Stimulated activated CD8-positive, alpha-beta memory T cell treated with anti-CD3 and anti-CD28 coated beads, Interleukin-4, amount 100 ng/mL, for 24 hours (primary cell): ENCODE data around the gene COL3A1.

Experiments used
- DNase-seq: peaks from one replicate; pipeline ENCODE4 v3.0.0-alpha.2; 2020; ENCODE audit warnings: low read depth

Gene COL3A1

DNA sequence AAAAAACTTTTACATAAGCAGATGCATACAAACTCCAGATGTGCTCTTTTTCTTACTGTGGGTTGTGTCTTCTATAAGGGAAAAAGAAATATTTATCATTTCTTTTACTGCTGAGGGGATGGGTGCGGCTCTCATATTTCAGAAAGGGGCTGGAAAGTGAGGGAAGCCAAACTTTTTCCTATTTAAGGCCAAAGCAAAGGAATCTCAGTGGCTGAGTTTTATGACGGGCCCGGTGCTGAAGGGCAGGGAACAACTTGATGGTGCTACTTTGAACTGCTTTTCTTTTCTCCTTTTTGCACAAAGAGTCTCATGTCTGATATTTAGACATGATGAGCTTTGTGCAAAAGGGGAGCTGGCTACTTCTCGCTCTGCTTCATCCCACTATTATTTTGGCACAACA lies at the start of gene COL3A1:
Gene COL3A1 (plus strand): TSS at position 210 of the 400 bp plus-strand sequence. CDS start 117 bp downstream, at position 327.
- DNase-seq: no peak

DNA sequence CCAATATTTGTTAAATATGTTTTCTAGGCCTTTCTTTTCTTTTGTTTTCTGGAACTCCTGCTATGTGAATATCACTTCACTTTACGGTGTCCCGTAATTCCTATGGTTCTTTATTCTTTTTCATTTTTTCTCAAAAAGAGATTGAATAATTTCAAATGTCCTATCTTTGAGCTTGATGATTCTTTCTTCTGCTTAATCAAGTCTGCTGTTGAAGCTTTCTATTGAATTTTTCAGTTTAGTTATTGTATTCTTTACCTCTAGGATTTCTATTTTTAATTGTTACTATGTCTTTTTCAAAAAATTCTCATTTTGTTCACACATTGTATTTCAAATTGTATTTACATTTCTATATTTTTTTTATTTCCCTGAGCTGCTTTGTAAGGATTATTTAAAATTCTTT lies 45.5 kb upstream of the COL3A1 start:
- no peak for DNase-seq

DNA sequence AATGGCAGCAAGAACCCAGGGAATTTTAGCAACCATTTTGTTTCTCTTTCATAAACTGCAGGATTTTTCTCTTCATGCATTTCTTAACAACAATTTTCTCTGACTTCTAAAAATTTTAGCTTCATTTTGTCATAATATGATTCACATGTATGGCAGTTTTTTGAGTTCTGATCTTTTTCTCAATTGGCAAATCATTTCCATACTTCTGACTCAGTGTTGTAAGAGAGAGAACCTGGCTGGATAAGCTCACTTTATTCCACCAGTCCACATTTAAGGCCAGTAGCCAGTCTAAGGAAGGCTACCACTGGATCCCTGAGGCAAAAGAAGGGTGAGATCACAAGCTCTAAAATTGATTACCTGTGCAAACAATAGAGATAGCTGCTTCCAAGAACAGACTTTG lies 42.8 kb upstream of the COL3A1 start:
- DNase-seq: no peak

DNA sequence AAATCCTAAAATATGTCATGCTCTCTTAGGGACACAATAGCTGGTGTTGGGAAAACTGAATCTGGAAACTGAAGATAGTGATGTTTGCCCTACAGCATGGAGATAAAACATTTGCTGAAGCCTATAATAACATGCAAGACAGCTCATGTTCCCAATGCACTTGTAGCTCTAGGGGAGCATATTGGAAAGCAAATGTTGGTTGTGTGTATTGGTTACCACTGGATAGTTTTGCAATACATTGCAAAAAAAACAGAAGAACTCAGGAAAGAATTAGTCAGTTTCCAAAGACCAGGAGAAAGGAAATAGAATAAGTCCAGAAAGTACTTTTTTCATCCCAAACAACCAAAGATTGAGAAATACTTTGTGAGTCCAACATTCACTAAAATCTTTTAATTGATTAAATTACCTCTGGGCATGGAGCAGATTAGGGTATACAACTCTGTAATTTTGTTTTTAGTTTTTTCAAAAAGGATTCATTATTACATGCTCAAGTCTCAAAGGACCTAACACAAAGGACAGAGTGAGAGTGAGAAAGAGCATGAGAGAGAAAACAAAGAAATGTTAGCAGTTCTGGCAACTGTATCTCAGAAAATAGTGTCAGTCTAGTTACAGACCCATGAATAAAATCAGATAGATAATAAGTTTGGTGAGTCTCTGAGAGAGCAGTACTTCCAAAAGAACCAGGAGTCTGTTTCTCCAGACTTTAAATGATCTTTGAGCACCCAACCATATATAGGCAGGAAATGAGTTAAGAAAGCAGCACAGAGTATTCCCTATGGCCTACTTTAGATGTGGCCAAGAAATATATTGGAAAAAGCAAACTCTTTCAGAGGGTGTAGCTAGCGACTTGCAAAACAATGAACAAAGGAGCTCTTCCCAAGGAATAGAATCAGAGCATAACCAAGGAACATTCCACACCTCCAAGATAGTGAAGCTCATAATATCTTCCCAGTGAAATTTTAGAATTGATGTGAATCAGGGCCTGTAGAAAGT lies 36.6 kb upstream of the COL3A1 start:
- DNase-seq: no peak

DNA sequence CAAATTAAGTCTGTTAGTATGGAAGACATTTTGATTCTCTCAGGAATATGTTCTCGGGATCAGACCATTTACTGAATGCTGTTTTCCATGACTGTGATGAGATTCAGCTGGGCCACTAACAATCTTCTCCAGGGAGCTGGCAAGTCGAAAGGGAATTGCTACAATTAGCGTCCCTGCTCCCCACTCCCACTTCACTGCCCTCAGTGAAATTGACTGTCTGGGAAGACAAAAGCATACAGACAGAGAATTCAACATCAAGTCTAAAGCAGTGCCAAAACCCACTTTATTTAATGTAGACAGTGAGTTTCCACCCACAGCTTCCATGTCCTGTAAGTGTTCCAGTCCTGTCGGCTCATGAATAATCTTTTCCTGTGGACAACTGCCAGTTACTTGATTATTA lies 34.0 kb upstream of the COL3A1 start:
- no peak for DNase-seq

DNA sequence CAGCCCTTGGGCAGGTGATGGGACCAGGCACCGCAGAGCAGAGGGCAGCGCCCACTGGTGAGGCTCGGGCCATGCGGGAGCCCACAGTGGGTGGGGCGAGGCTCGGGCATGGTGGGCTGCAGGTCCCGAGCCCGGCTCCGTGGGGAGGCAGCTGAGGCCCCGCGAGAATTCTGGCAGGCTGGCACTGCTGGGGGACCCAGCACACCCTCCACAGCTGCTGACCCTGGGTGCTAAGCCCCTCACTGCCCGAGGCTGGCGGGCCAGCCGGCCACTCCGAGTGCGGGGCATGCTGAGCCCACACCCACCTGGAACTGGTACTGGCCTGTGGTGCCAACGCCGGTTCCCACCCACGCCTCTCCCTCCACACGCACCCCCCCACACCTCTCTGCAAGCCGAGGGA lies 29.7 kb upstream of the COL3A1 start:
- DNase-seq: no peak

DNA sequence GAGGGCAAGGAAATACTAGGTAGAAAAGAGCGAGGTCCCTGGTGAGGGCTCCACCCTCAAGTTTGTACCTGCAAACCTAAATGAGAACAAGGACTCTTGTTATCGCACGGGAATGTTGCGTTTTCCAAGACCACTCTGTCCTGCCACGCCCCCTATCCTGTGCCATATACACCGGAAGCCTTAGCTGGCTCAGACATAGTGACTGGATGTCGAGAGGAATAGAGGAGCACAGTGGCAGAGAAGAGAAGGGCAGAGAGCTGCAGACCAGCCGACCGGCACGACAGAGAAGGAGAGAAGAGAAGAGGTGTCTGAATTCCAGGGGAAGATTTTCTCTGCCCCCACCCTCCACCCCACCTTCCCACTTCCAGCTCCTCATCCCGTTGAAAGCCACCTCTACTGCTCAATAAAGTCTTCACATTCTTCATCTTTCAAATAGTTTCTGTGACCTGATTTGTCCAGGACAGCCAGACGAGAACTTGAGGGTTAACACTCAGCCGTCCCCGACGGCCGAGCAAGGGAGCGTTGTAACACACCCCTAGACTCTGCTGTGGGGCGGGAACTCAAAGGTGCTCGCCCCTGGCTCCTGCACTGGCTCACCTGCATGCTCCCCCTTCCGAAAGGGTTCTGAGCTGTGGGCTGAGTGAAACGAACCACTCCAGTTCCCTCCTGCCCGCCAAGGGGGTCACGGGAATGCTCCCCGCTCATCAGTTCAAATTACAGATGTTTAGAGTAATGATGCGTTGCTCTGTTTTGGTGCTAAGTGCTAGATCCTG lies 24.9 kb upstream of the COL3A1 start:
- DNase-seq: no peak

DNA sequence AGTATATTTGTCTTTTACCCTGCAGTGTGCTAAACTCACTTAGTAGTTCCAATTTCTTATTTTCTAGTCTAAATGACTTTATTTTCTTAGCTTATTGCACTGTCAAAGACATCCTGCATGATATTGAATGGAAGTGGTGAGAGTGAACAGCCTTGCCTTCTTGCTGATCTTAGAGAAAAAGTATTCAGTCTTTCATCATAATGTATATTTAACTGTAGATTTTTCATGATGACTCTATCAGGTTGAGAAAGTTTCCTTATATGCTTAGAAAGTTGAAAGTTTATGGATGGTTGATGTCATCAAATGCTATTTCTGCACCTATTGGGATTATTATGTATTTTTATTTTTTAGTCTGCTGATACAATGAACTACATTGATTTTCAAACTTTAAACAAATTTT lies 21.3 kb upstream of the COL3A1 start:
- no peak for DNase-seq

DNA sequence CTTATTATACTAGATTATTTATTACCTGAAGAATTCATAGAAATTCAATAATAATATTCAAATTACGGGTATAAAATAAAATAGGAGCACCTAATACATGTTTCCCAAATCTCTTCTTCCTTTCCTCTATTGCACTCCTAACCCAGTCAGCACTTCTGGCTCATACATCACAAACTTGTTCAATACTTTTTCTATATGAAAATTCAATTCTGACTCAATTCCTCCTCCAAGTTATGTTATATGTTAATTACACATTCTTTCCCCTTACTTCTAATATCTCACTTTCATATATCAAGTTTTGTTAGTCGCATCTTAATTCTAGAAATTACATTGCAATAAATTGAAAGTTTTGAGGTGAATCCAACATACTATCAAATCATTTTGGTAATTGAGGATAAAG lies 17.9 kb upstream of the COL3A1 start:
- DNase-seq: no peak

DNA sequence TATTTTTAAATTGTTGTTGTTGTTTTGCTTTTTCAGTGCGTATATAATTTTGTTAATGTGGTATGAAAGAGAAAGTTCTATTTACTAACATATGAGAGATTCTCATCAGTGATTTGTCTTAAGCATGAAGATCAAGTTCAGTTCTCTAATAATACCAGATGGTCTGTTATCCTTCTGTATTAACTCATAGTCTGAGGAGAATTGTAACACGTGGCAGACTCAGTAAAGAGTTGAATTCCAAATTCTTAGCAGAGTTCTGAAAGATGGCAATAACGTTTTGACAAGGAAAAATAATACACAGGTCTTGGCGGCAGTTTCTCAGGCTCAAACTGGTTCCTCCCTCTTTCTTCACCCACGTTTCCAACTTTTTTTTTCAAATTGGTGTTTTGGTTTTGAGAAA lies 17.2 kb upstream of the COL3A1 start:
- DNase-seq: no peak

DNA sequence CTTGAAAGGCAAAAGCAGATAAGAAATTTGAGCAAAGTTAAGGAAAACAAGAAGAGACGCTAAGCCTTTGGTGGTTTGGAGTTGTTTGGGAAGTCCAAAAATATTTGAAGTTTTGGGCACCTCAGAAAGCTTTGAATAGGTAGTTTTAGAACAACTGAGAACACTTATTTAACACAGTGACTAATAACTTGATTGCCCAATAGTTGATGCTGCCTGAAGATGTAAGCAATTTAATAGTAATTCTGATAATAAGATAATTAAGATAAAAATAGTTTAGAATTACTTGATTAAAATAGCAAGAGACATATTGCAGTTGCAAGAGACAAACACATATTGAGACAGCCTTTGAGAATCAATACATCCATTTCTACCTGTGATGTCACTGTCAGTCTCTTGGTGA lies 16.5 kb upstream of the COL3A1 start:
- DNase-seq: no peak

DNA sequence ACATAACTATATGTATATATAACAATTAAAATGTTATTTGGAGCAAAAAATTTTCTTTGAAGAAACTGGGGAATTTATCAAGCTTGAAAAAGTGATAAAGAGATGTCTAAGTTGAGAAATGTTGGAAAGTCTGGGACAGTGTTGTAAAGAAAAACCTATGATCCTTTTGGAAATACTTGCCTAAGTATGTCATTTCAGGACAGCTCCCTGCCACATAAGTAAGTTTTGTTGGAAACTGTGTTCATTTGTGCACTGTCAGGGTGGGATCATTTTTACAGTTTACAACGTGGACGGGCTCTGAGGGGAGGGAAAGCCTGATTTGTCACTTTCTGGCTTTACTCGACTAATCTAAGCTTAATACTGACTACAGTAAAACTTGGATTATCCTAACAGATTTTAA lies 10.4 kb upstream of the COL3A1 start:
- DNase-seq: no peak

DNA sequence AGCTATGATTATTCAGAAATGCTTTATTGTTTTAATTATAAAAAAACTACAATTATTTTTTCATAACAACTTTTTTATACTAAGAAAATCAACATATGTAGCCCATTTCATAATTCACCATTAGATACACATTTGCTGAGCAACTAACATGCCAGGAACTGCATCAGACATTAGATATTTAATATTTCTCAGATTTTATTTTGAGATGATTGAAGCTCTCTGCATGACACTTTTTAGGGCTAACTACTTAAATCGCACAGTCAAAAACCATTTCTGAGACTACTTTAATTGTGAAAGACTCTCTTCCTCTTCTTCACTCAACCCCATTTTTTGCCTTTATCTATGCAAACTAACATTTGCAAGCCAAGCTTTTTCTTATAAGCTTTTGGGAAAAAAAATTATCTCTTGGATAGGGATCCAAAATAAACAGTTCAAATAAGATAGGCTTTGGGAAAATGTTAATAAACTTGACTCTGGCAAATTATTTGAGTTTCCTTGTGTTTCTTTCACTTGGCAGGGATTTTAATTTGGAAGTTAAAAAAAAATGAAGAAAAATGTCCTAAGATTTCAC lies 9.1 kb upstream of the COL3A1 start:
- DNase-seq: no peak

DNA sequence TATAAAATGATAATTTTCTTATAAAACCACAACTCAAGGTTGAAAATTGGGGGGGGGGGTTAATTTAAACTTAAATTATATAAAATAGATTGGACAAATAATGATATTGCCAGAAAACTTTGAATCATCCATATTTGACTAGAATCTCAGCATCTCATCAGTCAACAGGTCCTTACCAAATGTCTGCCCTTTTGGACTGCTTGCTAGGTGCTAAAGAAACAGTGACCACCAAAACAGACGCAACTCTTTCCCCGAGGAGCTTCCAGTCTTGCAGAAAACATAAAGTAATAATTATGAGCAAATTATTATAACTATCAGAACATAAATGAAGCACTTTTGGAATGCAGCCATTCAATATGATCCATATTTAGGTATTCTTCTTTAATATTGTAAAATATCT lies 8.6 kb upstream of the COL3A1 start:
- no peak for DNase-seq

DNA sequence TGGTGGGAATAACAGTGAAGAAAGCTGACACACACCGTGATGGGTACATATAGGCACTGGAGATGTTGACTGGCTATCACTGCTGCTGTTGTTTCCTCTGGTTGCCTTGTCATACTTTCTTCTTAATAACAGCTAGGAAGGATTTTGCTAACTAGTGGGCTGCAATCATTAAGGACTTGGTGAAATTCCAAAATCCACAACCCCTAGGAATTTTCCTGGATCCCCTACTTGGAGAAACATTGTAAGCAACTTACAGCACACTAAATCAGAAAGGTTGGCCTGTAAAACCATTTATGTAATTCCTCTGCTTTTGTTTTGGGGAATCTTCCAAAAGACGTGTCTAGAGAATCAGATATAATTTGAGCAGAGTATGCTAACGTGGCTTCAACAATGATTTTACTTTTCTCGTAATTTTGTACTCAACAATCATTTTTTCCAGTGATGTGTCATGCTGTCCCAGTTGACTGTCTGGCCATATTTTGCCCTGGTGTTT lies 8.0 kb upstream of the COL3A1 start:
- DNase-seq: no peak

DNA sequence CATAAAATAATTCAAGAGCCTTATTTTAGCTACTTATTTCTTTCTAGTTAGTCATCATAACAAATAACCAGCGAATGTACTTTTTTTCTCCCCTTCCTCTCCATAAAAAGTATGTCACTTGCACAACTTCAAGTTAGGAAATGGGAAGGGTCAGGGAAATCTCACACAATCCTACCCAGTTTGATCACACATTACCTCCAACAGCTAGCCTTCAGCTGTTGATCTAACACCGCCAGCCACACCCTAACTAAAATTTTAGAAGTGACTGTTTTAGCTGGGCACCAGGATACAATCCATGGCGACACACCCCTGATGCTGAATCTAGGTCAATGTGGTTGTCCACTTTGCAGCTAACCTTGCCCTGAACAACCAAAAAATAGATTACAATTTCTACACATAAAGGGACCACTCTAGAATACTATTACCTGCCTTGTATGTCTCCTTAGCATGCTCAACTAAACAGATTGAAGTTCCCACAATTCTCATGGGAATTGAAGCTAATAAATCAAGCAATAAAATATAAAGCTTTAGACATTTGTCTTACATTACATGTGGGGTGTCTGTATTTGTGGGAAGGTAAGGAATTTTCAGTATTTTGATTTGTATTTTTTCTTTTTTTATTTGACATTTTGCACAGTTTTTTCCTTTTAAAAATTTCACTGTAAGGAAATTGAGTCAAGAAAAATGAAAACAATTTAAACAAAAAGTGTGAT lies 7.3 kb upstream of the COL3A1 start:
- no peak for DNase-seq

DNA sequence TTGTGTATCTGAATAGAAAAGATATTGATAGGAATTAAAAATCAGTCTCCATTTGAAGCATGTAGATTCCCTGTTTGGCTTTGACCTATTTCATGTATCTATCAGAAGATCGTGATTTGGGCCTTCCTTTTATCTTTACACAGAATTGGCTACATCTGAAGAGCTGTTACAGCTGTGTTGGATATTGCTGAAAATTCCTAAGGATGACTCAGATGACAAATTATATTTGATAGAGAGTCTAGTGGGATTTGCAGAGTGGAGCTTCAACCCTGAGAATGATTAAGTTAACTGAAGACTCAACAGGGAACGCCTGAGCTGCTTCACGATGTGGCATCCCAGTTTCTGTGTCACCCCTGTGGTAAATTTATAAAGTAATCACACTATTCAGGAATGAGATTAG lies 4.9 kb upstream of the COL3A1 start:
- no peak for DNase-seq

DNA sequence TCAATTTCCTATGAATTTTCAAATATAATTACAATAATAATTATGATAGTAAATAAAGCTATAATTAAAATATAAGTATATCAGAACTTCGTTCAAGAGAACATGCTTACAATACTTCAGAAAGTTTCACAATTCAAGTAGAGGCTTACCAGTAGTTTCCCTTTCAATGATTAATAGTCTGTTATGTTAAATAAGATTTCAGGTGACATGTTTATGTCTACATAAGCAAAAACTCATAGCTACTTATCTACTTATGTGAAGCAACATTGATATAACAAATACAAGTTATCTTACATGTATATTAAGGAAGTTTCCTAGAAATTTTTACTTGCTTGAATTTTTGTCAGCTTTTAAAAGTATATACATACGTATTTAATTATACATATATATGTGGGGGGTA lies 4.5 kb upstream of the COL3A1 start:
- DNase-seq: no peak

DNA sequence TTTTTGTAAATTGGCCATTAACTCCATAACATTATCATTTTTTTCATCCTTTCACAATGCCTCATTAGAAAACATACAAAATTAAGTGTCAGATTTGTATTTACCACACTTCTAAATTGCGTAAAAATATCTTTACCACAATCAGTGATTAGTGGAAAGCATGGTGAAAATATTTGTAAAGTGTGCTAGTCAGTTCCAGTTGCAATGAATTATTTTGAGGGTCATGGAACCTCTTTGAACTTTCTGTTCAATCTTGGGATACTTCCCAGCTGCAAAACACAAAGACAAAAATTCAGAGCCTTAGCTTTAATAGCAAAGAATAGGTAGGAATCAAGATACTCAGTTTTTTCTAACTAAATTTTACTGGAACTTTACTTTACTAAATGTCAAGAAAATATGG lies 4.0 kb upstream of the COL3A1 start:
- no peak for DNase-seq

DNA sequence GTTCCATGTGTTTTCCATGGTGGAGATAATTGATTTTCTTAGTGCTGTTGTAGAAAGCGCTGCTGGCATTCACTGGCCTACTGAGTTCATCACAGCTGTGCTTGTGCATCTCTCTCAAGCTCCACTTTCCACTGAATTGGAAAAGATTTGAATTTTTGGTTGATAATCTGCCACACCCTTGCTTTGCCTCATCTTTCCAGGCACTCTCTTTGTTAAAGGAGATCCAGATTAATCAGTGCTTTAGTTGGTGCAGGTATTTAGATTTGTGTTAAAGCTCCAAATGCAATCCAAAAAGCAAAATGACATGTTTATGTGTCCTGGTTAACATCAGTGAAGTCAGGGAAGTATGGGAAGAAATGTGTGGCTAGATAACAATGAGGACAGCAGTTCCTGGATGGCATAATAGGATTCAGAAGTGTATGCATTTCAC lies 2.7 kb upstream of the COL3A1 start:
- DNase-seq: no peak

DNA sequence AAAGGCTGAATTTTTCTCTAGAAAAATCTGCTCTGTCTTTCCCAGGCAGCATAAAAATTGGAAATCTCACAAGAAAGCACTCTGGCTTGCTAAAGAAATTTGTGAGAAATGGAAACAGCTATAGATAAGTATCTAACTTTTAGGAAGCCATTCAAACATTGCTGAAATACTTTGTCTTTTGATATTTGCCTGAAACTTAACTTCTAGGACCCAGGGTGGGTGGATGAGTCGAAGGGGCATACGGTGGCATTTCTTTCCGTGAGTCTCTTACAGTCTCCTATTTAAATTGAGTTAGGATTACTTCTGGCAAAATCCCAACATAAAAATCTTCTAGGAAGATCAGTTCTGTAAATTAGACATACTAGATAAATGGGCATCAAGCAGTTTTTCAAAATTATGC lies 532 bp upstream of the COL3A1 start:
- no peak for DNase-seq

DNA sequence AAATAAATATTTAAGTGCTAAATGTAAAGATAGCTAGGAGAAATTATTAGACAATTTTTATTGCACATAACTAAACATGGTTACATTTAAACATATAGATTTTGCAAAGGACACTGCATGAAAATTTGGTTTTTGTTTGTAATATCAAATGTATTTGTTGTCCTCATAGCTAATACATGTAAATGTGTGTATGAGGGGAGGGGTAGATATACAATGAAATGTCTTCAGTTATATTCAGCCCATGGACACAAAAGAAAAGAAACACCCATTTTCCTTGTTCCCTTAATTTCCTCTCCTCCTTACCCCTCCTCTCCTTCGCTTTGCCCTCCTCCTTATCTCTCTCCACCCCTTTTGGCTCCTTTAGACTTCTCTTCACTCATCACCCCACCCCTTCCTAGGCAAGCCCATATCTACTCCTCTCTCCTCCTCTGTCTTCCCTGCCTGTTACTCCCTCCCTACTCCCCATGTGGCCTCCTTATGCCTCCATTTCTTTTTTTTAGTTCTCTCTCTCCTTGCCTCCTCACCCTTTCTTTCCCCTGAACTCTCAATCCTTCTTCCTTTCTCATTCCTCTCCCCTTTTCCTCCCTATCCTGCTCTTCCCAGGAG lies 1.4 kb downstream of the COL3A1 start:
- DNase-seq: no peak
